ENCODE data around the gene NREP.

NREP gene

GRCh38 chr5:111680737-111681413, 76.1 kb downstream of the NREP start:
- H3K4me3 ChIP-seq (ENCODE audit: low read depth, low read length) = peak overlapping the region; percentile 26
- TF ChIP-seq CTCF (IDR thresholded peaks at IDR 0.05; ENCODE audit: insufficient read depth, low read length, missing control alignments) = no peak
- peak; percentile 80 for DNase-seq (ENCODE audit: low read depth, low spot score)
- ChIA-PET POLR2A (interaction anchor here (0.9 kb wide), 1 partner anchor 55 kb away, joined by 3 read pairs; no protein-coding TSS in a partner anchor), CTCF (interaction anchor here (1.0 to 1.4 kb wide), 3 partner anchors 13 to 465 kb away, joined by 3 to 4 read pairs (median 3); no protein-coding TSS in a partner anchor)

- TF ChIP-seq CTCF (IDR thresholded peaks at IDR 0.05; ENCODE audit: insufficient read depth, low read length, missing control alignments) = no peak
- POLR2A ChIA-PET = no interaction called here
- CTCF ChIA-PET = no interaction called here
- DNase-seq (ENCODE audit: low read depth, low spot score) = no peak
- H3K4me3 ChIP-seq (ENCODE audit: low read depth, low read length) = no peak overlapping the region
These were observed 77.4 kb downstream of the NREP start for GRCh38 chr5:111679611-111680010.
